SK-N-SH treated with all-trans-retinoic acid at 6 μM for 48 hours (cell line): ENCODE measurements around the gene AGPAT3.

ENCODE experiments used
- ARNTL ChIP-seq: fragments of 450-650 bp; formaldehyde crosslinking; IDR thresholded peaks from 2 replicates; pipeline ENCODE4 v1.5.0; 2020; ENCODE audit warnings: low read depth, mild to moderate bottlenecking, moderate library complexity, borderline replicate concordance
- PATZ1 ChIP-seq: fragments of 250-450 bp; sonication (Bioruptor Pico); IDR thresholded peaks from 2 replicates; pipeline ENCODE4 v1.8.0; 2020; ENCODE audit warnings: mild to moderate bottlenecking, moderate library complexity, borderline replicate concordance
- SNAI2 ChIP-seq: fragments of 250-450 bp; sonication (Bioruptor Pico); IDR thresholded peaks from 2 replicates; pipeline ENCODE4 v1.5.0; 2020; ENCODE audit warnings: mild to moderate bottlenecking, moderate library complexity
- ZFP3 ChIP-seq: fragments of 250-450 bp; sonication (Bioruptor Pico); IDR thresholded peaks from 2 replicates; pipeline ENCODE4 v1.5.0; 2020; ENCODE audit warnings: mild to moderate bottlenecking, moderate library complexity
- TF ChIP-seq, protein P1 (sequence below): fragments of 250-450 bp; sonication (Bioruptor Pico); IDR thresholded peaks from 2 replicates; pipeline ENCODE4 v1.5.1; 2020; ENCODE audit warnings: low read depth, mild to moderate bottlenecking, moderate library complexity

DNA sequence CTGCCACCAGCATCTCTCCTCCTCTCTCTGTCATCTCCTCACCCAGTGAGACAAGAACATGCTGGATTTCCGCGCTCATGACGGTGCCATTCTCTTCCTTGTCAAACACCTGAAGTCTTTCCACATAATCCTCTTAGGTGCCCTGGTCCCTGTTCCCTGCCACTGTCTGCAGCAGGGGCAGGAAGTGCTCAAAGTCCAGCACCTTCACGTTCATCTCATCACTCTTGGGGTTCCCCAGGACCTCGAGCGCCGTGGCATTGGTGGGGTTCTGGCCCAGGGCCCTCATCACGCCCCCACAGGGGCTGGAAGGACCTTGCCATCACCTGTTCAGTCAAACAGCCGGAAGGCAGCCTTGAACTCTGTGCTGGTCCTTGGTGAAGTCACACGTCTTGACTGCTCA lies 9.1 kb upstream of the AGPAT3 start:
- no peak for TF ChIP-seq ARNTL (CRISPR knock-in tag)
- TF ChIP-seq, protein P1, sequence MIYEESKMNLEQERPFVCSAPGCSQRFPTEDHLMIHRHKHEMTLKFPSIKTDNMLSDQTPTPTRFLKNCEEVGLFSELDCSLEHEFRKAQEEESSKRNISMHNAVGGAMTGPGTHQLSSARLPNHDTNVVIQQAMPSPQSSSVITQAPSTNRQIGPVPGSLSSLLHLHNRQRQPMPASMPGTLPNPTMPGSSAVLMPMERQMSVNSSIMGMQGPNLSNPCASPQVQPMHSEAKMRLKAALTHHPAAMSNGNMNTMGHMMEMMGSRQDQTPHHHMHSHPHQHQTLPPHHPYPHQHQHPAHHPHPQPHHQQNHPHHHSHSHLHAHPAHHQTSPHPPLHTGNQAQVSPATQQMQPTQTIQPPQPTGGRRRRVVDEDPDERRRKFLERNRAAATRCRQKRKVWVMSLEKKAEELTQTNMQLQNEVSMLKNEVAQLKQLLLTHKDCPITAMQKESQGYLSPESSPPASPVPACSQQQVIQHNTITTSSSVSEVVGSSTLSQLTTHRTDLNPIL (CRISPR knock-in tag): no peak
- no peak for TF ChIP-seq ZFP3 (CRISPR knock-in tag)
- TF ChIP-seq SNAI2 (CRISPR knock-in tag): no peak
- no peak for TF ChIP-seq PATZ1 (CRISPR knock-in tag)
